ENCODE results near the gene ENPEP. TPM values are rescaled to one million over a fixed set of nuclear protein-coding genes. Genes with fewer than 3 reads are reported as not detected.

Gene ENPEP
- total RNA-seq, 2 experiments from 2014 or later: 0.21 TPM; not detected in 1

DNA sequence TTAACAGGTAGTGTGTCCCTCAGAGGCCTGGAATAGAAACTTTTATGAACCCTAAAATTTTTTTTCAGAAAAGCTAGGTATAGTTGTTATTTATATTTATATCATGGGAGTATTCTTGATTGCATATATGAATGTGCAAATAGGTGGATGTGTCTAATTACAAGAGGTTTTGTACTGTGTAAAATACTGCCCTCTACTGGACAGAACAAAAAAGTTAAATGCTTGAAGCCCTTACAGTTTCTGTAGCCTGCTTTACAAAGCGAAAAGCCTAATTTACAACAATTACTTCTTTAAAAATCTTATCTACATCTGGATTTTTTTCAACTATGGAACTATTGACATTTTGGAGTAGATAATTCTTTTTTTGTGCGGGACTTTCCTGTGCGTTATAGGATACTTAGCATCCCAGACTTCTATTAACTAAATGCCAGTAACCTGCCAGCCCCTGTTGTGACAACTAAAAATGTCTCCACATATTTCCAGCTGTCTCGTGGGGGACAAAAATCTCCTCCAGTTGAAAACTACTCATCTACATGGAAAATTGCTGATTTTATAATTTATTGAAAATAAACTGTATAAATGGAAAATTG is 35.1 kb downstream of the ENPEP start:
- TF ChIP-seq, protein P1, sequence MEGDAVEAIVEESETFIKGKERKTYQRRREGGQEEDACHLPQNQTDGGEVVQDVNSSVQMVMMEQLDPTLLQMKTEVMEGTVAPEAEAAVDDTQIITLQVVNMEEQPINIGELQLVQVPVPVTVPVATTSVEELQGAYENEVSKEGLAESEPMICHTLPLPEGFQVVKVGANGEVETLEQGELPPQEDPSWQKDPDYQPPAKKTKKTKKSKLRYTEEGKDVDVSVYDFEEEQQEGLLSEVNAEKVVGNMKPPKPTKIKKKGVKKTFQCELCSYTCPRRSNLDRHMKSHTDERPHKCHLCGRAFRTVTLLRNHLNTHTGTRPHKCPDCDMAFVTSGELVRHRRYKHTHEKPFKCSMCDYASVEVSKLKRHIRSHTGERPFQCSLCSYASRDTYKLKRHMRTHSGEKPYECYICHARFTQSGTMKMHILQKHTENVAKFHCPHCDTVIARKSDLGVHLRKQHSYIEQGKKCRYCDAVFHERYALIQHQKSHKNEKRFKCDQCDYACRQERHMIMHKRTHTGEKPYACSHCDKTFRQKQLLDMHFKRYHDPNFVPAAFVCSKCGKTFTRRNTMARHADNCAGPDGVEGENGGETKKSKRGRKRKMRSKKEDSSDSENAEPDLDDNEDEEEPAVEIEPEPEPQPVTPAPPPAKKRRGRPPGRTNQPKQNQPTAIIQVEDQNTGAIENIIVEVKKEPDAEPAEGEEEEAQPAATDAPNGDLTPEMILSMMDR (conservative IDR thresholded peaks at IDR 0.05; ENCODE audit: low read length): peak; percentile 92
- no peak for TF ChIP-seq EZH2phosphoT487 (IDR thresholded peaks at IDR 0.05; ENCODE audit: borderline replicate concordance, low read depth, low read length)
- ChIA-PET CTCF (ENCODE audit: unreplicated experiment) (interaction anchor here (0.5 to 0.6 kb wide), 2 partner anchors 214 to 505 kb away, joined by 3 read pairs; no protein-coding TSS in a partner anchor), POLR2A (interaction anchor here (0.8 kb wide), 1 partner anchor 953 kb away, joined by 6 read pairs; no protein-coding TSS in a partner anchor)
- H3K4me1 ChIP-seq (ENCODE audit: insufficient read depth, low read length, poor library complexity, severe bottlenecking): peaks cover 8% of the 10 kb centered on the region
- H3K4me2 ChIP-seq (ENCODE audit: low read length): no peak overlapping the region
- H2AFZ ChIP-seq (ENCODE audit: low read length): no peak overlapping the region
- intact Hi-C loops (cut with micrococcal nuclease; ENCODE audit: unreplicated experiment): loop anchor here (2.0 to 10.0 kb wide), 2 partner anchors 196 to 316 kb away; partner anchors contain the start of gene ELOVL6
- no peaks in the 10 kb centered on the region for H3K9me3 ChIP-seq (ENCODE audit: low read length)
- DNase-seq (ENCODE audit: low spot score): peak; percentile 77
- H4K20me1 ChIP-seq (ENCODE audit: insufficient read depth, low read length): no peaks in the 10 kb centered on the region
- no TSS peak for BruUV-seq (replicated peaks)
- no peak overlapping the region for H3K27ac ChIP-seq (ENCODE audit: low read depth, low read length, poor library complexity, severe bottlenecking)
- no peaks in the 10 kb centered on the region for H3K36me3 ChIP-seq (ENCODE audit: insufficient read depth, low read length)
- H3K4me3 ChIP-seq (ENCODE audit: low read depth, low read length, poor library complexity, severe bottlenecking): no peak overlapping the region
- H3K9me2 ChIP-seq (ENCODE audit: insufficient read depth, low read length): no peaks in the 10 kb centered on the region
- no peaks in the 10 kb centered on the region for H3K79me2 ChIP-seq (ENCODE audit: insufficient read depth, low read depth, low read length)

DNA sequence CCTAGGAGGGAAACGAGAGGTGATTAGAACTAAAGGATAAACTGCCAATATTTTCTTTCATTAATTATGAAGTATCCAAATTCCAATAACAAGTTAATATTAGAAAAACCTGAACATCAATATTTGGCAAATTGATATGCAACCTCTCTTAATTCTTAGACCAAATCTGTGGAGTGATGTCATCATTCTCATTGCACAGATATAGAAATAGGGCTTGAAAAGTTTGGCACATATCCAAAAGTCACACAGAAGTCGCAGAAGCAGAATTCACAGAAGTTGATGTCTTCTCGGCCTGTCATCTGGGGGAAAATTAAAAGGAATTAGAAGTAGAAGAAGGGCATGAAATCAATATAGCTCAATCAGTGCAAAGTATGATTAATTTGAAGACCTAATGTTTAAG is 36.9 kb downstream of the ENPEP start:
- H3K4me3 ChIP-seq (ENCODE audit: low read depth, low read length, poor library complexity, severe bottlenecking): no peak overlapping the region
- H3K4me2 ChIP-seq (ENCODE audit: low read length): no peak overlapping the region
- no peak overlapping the region for H2AFZ ChIP-seq (ENCODE audit: low read length)
- H4K20me1 ChIP-seq (ENCODE audit: insufficient read depth, low read length): no peaks in the 10 kb centered on the region
- no peak for DNase-seq (ENCODE audit: low spot score)
- no TSS peak for BruUV-seq (replicated peaks)
- no peaks in the 10 kb centered on the region for H3K9me3 ChIP-seq (ENCODE audit: low read length)
- intact Hi-C loops (cut with micrococcal nuclease; ENCODE audit: unreplicated experiment): loop anchor here (10.0 kb wide), 1 partner anchor 318 kb away; the partner anchor contains the start of gene ELOVL6
- H3K4me1 ChIP-seq (ENCODE audit: insufficient read depth, low read length, poor library complexity, severe bottlenecking): peaks cover 8% of the 10 kb centered on the region
- no peaks in the 10 kb centered on the region for H3K36me3 ChIP-seq (ENCODE audit: insufficient read depth, low read length)
- no peaks in the 10 kb centered on the region for H3K79me2 ChIP-seq (ENCODE audit: insufficient read depth, low read depth, low read length)
- no peak overlapping the region for H3K27ac ChIP-seq (ENCODE audit: low read depth, low read length, poor library complexity, severe bottlenecking)
- H3K9me2 ChIP-seq (ENCODE audit: insufficient read depth, low read length): no peaks in the 10 kb centered on the region
- ChIA-PET CTCF (ENCODE audit: unreplicated experiment) (interaction anchor here (1.6 kb wide), 1 partner anchor 507 kb away, joined by 5 read pairs; no protein-coding TSS in a partner anchor), POLR2A (interaction anchor here (0.7 kb wide), 1 partner anchor 113 kb away, joined by 3 read pairs; no protein-coding TSS in a partner anchor)
- no peak for TF ChIP-seq EZH2phosphoT487 (IDR thresholded peaks at IDR 0.05; ENCODE audit: borderline replicate concordance, low read depth, low read length)
- TF ChIP-seq, protein P1 (conservative IDR thresholded peaks at IDR 0.05; ENCODE audit: low read length): no peak
